Measurements from ENCODE around the gene PADI4.

DNA sequence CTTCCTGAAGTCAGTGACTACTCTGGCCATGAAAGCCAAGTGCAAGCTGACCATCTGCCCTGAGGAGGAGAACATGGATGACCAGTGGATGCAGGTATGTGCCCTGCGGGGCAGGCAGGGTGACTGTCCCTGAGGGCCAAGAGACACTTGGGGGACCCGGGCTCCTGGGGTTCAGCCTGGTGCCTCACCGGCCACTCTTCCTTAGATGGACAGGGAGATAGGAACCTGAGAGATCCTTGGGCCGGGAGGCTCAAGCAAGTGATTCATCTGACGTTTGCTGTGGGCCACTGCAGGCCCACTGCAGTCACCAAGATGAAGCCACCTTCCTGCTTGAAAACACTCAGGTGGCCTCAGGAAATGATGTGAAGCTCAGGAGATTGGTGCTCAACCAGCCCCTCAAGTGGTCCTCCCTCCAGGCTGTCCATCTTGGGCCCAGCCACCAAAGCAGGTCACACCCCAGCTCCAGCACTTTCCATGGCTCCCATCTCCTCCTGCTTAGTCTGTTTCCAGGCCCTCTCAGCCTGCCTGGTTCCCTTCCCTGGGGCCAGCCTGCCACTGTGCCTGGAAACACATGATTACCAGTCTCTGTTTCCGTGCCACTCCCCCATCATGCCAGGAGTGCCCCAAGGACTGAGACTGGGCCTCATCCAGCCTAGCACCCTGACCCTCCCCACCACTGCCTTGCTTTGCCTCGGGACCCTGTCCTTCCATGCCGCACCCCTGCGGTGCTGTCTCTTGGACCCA, 38.2 kb downstream of the PADI4 start:
- TF ChIP-seq, protein P1, sequence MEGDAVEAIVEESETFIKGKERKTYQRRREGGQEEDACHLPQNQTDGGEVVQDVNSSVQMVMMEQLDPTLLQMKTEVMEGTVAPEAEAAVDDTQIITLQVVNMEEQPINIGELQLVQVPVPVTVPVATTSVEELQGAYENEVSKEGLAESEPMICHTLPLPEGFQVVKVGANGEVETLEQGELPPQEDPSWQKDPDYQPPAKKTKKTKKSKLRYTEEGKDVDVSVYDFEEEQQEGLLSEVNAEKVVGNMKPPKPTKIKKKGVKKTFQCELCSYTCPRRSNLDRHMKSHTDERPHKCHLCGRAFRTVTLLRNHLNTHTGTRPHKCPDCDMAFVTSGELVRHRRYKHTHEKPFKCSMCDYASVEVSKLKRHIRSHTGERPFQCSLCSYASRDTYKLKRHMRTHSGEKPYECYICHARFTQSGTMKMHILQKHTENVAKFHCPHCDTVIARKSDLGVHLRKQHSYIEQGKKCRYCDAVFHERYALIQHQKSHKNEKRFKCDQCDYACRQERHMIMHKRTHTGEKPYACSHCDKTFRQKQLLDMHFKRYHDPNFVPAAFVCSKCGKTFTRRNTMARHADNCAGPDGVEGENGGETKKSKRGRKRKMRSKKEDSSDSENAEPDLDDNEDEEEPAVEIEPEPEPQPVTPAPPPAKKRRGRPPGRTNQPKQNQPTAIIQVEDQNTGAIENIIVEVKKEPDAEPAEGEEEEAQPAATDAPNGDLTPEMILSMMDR (IDR thresholded peaks at IDR 0.05; ENCODE audit: low read depth, low read length) = no peak
- no peak for TF ChIP-seq EZH2phosphoT487 (IDR thresholded peaks at IDR 0.05; ENCODE audit: low read depth)
